Lower leg skin (tissue), 4 donors: ENCODE results near the gene LDLRAD2. TPM values are rescaled to one million over a fixed set of nuclear protein-coding genes. Genes with fewer than 3 reads are reported as not detected.

Source experiments
- DNase-seq, 2 donors: peaks; one replicate each; pipeline ENCODE4 v3.0.0-alpha.2; 2019; ENCODE audit warnings: low spot score in 2 of 2
- H3K4me3 ChIP-seq: fragments of 200-600 bp; sonication (generic); 2 replicates; pipeline ENCODE4 v1.5.1; 2017; ENCODE audit warnings: mild to moderate bottlenecking, low read depth; ENCODE audit not compliant: poor library complexity, severe bottlenecking
- CTCF ChIP-seq, 3 donors: fragments of 450-650 bp; IDR thresholded peaks; one replicate each; pipeline ENCODE4 v1.5.1; 2016; ENCODE audit warnings: antibody characterized with exemption in 3 of 3, mild to moderate bottlenecking in 3 of 3, moderate library complexity in 2 of 3
- POLR2A ChIP-seq, 2 donors: fragments of 450-650 bp; IDR thresholded peaks; one replicate each; pipeline ENCODE4 v1.6.1; 2016 to 2017; ENCODE audit warnings: antibody characterized with exemption in 2 of 2, mild to moderate bottlenecking in 1 of 2, moderate library complexity in 1 of 2
- WGBS, 2 donors: methylation state at CpG; one replicate each; pipeline ENCODE4 v1.1.5; 2018; 5-methylcytosine and 5-hydroxymethylcytosine counted together
- intact Hi-C: fragments of 100-400 bp; cut with DNase I; formaldehyde crosslinking; loops from one replicate; pipeline ENCODE4 v1.15.0; 2023; ENCODE audit warnings: low total_unique reads
- total RNA-seq, 4 donors: library from RNA; depleted of rRNA; stranded (reverse); fragments of >200 nt; gene quantifications; one replicate each; pipeline ENCODE4 v1.1.0, GENCODE V29; 2016

LDLRAD2 gene
- total RNA-seq, 4 donors from 2014 or later: 0.19 TPM; not detected in 3

- H3K4me3 ChIP-seq: no peak overlapping the region
- intact Hi-C loops: no loop called here
- TF ChIP-seq CTCF (IDR thresholded peaks at IDR 0.05): no peak
- no peak for TF ChIP-seq POLR2A (IDR thresholded peaks at IDR 0.05)
- no peak for DNase-seq
- 93 to 97% methylated on average over 4 of the region's 4 CpGs for WGBS, 2 donors
These were observed 23.9 kb downstream of the LDLRAD2 start for GRCh38 chr1:21836010-21836409.

GRCh38 chr1:21836729-21837128, 24.7 kb downstream of the LDLRAD2 start:
- no peak for DNase-seq
- 94 to 97% methylated on average over 13 of the region's 13 CpGs for WGBS, 2 donors
- intact Hi-C loops: no loop called here
- TF ChIP-seq POLR2A (IDR thresholded peaks at IDR 0.05): no peak
- no peak for TF ChIP-seq CTCF (IDR thresholded peaks at IDR 0.05)
- no peak overlapping the region for H3K4me3 ChIP-seq

- no peak overlapping the region for H3K4me3 ChIP-seq
- TF ChIP-seq CTCF (IDR thresholded peaks at IDR 0.05) (no peak), POLR2A (IDR thresholded peaks at IDR 0.05) (no peak)
- 96% methylated on average over 10 of the region's 10 CpGs for WGBS, 2 donors
- no peak for DNase-seq
- intact Hi-C loops: no loop called here
These were observed 25.4 kb downstream of the LDLRAD2 start for GRCh38 chr1:21837476-21837875.

- TF ChIP-seq CTCF (IDR thresholded peaks at IDR 0.05) (no peak), POLR2A (IDR thresholded peaks at IDR 0.05) (no peak)
- intact Hi-C loops: no loop called here
- DNase-seq: no peak
- WGBS, 2 donors: 85 to 92% methylated on average over 10 to 18 of the region's 23 CpGs
- H3K4me3 ChIP-seq: no peak overlapping the region
These were observed 26.5 kb downstream of the LDLRAD2 start for GRCh38 chr1:21838359-21839157.

GRCh38 chr1:21839337-21840037, 27.4 kb downstream of the LDLRAD2 start:
- DNase-seq: no peak
- no peak overlapping the region for H3K4me3 ChIP-seq
- TF ChIP-seq POLR2A (IDR thresholded peaks at IDR 0.05): no peak
- TF ChIP-seq CTCF (IDR thresholded peaks at IDR 0.05): no peak
- intact Hi-C loops: no loop called here
- 93 to 94% methylated on average over 15 to 19 of the region's 19 CpGs for WGBS, 2 donors
